ENCODE data around the gene LDLRAD4. TPM values are rescaled to one million over a fixed set of nuclear protein-coding genes. Genes with fewer than 3 reads are reported as not detected.

LDLRAD4 gene
- total and polyA plus RNA-seq, 9 of the 15 experiments (the other 6 are each of a cell fraction or from before 2014, with no cell fraction given), result 0.01 TPM; not detected in 8

GRCh38 chr18:13543811-13544732 lies 325.5 kb downstream of the LDLRAD4 start (continued):
- TF ChIP-seq NELFE (IDR thresholded peaks at IDR 0.05; ENCODE audit: insufficient read depth, insufficient read length) (no peak), TRIM28 (IDR thresholded peaks at IDR 0.05) (no peak), ZC3H8 (IDR thresholded peaks at IDR 0.05) (no peak), SRSF1 (IDR thresholded peaks at IDR 0.05; ENCODE audit: low read depth, low read length) (no peak)

GRCh38 chr18:13544953-13545352 lies 326.4 kb downstream of the LDLRAD4 start:
- no peaks in the 10 kb centered on the region for H3K9me3 ChIP-seq (replicated peaks; ENCODE audit: control insufficient read depth, insufficient read depth, low read depth, low read length)
- peaks cover 2 to 30% of the 10 kb centered on the region in 2 experiments; a peak in 2 of 5 replicates for H3K27me3 ChIP-seq (ENCODE audit: control insufficient read depth in 2 of 2, insufficient read depth in 2 of 2, low read length in 2 of 2)
- no peaks in the 10 kb centered on the region for H3K4me1 ChIP-seq (replicated peaks in 1 of 2; ENCODE audit: control insufficient read depth in 2 of 2, insufficient read depth in 2 of 2, low read length in 2 of 2)
- intact Hi-C loops (cut with micrococcal nuclease) (no loop called here), in situ Hi-C loops (cut with MboI) (no loop called here)
- H3K4me3 ChIP-seq, result no peak overlapping the region
- no peaks in the 10 kb centered on the region for H3K9me1 ChIP-seq (ENCODE audit: control insufficient read depth, insufficient read depth, low read length)
- FAIRE-seq (no peak), DNase-seq (ENCODE audit: extremely low read depth in 1 of 4, low spot score in 3 of 4) (no peak), ATAC-seq (no peak)
- no peak overlapping the region for H2AFZ ChIP-seq (ENCODE audit: low read depth, low read length)
- H3K9ac ChIP-seq (ENCODE audit: insufficient read depth in 1 of 2, low read depth in 2 of 2, low read length in 2 of 2), result no peak overlapping the region
- no peaks in the 10 kb centered on the region for H4K20me1 ChIP-seq (replicated peaks; ENCODE audit: control insufficient read depth, insufficient read depth, low read length)
- TF ChIP-seq SMAD1 (IDR thresholded peaks at IDR 0.05; ENCODE audit: low read depth, low read length, partially characterized antibody) (no peak), MAX (CRISPR knock-in tag; IDR thresholded peaks at IDR 0.05) (no peak)
- H3K4me2 ChIP-seq (ENCODE audit: insufficient read depth, low read length), result no peak overlapping the region
- no peaks in the 10 kb centered on the region for H3K79me2 ChIP-seq (ENCODE audit: control insufficient read depth, insufficient read depth, low read length)
- no peak overlapping the region for H3K27ac ChIP-seq (ENCODE audit: extremely low read depth, low read depth, low read length)
- under 1% methylated on average over 8 of the region's 8 CpGs for WGBS (ENCODE audit: insufficient coverage, low coverage, missing lambda C conversion rate)
- CTCF ChIA-PET (ENCODE audit: low intra/inter-chr PET ratio), result no interaction called here
- POLR2A ChIA-PET, result no interaction called here
- H3K36me3 ChIP-seq (ENCODE audit: control insufficient read depth, insufficient read depth, low read length), result no peaks in the 10 kb centered on the region
- BruUV-seq (replicated peaks), result no TSS peak

Data from K562 (cell line).